GM21786 (cell line): ENCODE measurements around the gene CDC45.

Experiments used
- ATAC-seq: cut with Tn5 transposase; IDR thresholded peaks from one replicate; pipeline ENCODE4 v1.9.1; 2021; ENCODE audit not compliant: unreplicated experiment

Gene CDC45

GRCh38 chr22:19554834-19555404 lies 75.2 kb downstream of the CDC45 start:
- no peak for ATAC-seq

- ATAC-seq: no peak
These were observed 75.9 kb downstream of the CDC45 start for GRCh38 chr22:19555651-19556050.

- ATAC-seq: no peak
These were observed 77.3 kb downstream of the CDC45 start for GRCh38 chr22:19556963-19557545.

DNA sequence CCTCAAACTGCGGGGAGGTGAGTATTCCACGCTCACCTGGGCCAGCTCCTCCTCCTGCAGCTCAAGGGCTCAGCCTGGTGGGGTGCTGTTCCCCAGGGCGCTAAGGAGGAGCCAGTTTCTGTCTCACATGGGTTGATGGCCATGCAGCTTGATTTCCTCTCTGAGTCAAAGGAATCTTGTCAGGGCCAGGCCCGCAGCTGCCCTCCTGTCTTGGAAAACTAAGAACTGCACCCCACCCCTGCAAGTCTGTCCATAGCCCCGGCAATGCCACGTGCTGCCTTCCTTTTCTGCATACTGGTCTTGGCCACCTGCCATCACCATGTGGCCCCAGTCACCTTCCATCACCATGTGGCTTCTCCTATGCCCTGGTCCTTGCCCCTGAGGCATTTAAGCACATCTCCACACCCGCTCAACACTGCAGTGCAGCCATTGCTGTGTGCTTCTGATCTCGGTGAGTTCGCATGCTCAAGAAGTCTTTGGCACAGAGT lies 79.6 kb downstream of the CDC45 start:
- no peak for ATAC-seq

DNA sequence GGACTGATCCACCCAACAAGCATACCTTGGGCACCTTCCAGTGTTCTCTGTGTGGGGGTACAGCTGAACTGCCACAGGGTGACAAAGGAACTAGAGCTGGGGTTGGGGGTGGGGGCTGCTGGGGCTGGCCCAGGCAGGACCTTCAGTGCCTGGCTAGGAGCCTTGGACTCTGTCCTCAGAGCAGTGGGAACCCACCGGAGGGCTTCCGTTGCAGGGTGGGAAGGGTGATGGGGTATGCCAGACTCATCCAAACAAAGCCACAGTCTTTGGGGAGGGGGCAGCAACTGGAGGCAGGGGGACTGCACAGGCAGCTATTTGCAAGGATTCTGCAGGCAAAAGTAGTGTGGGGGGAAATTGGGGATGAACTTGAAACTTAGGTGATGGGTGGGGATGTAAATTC lies 80.2 kb downstream of the CDC45 start:
- no peak for ATAC-seq

DNA sequence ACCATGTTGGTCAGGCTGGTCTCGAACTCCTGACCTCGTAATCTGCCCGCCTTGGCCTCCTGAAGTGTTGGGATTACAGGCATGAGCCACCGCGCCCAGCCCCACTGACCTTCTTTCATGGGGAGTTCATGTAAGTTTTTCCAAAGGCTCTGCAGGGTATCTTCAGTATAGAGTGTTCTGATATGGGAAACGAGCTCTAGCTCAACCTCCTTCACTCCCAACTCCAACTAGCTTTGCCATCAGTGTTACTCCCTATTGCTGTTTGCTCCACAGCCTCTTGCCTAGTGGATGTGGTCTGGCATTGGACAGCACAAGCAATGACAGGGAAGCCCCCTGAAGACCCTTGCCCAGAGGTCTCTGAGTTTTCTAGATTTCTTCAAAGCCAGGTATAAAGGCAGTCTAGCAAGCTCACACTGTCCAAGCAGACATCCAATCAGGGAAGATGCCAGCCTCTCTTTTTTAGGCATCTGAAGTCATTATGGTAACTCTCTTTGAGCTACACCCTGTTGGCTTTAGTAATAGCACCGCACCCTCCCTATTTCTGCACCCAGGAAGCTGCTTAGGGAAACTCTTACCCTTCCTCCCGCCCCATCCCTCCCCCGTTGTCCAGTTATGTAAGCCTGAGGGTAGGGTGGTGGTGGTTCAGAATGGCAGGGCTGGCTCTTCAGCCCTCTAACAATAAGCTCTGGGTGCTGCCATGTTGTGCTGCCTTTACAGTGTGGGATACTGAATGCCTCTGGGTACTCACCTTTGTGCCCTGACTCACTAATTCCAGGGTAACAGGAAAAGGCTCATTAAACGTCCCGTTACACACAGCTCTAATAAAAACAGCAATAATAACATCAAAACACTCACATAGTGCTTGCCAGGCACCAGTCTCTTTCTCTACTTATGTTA lies 85.9 kb downstream of the CDC45 start:
- no peak for ATAC-seq

DNA sequence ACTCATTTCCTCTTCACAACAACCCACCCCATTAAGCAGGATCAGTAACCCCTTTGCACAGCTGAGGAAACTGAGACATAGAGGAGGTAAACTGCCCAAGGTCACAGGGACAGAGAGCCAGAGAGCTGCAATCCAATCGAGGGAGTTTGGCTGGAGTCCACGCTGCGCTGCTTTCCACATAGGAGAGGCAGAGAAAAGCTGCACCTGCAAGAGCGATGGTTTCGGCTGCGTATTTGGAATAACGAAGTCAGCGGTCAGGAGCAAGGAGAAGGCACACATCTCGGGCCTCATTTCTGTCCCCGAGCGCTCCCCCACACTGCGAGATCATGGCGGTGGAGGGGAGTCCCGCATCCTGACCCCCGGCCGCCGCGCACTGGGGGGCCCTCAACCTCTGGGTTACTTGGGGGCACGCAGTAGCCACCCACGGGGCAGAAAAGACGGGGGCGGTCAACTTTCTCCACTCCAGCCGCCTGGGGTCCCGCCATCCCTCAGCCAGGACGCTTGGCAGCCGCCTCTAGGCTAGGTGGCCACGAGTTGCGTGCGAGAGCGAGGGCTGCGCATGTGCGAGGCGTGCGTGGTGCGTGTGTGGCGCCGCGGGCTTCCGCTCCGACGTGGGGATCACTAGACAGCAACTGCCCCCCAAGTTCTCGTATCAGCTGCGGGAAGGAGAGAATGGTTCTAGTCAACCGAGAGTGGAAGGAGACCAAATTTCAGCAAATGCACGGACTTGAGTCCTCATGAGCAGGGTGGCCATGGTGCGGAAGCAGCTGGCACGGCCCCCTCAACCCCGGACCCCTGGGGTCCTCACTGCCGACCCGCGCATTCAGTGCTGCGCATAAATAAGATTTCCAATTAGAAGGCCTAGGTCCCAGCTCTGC lies 86.8 kb downstream of the CDC45 start:
- ATAC-seq: no peak

GRCh38 chr22:19567157-19568009 lies 87.7 kb downstream of the CDC45 start:
- ATAC-seq: no peak

DNA sequence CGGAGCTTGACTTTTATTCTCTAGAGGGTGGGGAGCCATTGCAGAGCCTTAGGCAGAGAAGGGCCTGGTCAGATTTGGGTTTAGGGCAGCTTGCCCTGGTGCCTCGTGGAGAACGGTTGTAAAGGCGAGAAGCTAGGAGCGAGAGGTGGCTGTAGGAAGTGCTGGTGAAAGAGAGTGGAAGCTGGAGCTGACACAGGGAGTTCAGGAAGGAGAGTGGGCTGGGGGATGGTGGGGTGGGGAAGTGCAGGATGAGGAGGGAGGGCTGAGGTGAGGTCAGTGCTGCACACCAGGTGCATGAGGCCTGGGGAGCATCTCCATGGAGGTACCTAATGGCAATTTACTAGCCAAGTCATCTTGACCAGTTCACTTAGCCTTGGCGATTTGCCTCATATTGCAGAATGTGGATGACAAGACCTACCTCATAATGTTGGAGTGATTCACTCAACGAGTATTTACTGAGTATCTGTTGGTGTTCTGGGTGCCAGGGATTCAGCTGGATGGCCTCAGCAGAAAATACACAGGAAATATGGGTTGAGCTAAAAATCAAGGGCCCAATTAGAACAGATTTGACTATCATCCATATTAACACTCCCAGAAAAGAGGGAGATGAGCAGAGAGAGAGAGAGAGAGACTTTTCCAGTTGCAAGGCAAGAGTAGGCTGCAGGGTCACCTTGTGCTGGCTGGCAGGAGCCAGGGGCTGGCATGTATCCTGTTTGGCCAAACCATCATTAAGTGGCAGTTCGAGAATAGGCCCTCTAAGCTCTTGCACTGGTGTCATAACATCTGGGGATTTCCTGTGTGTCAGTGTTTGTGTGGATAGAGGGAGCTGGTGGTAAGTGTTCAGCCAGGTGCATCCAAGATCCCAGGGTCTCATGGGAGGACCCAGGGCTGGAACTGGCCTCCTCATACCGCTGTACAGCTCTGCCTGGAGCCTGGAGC lies 88.9 kb downstream of the CDC45 start:
- ATAC-seq: no peak

DNA sequence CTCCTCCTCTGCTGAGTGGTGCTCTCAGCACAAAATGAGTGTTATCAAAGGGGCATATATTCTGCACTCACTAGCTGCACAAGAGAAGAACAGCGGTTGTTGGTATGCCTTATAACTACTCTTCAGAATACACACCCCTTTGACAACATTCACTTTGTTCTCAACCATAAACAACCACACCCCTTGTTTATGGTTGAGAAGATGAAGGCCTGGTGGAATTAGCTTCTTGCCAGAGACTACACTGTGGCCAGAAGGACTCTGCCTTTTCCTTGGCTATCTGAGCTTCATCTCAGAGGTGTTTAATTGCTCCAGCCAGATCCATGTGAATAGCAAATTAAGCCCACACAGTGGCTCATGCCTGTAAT lies 89.5 kb downstream of the CDC45 start:
- ATAC-seq: no peak

GRCh38 chr22:19569976-19570375 lies 90.3 kb downstream of the CDC45 start:
- ATAC-seq: no peak
